HG03045 (cell line): ENCODE results near the gene RCAN3.
A peak's percentile ranks its signal among the peaks of the same experiment; 100 is the strongest.
"Not testable (repeated sequence)": the region's sequence is repeated elsewhere in the genome, so short reads cannot be mapped to it uniquely, and the experiment has no call there.

Experiments
- ATAC-seq: cut with Tn5 transposase; IDR thresholded peaks from one replicate; pipeline ENCODE4 v1.9.1; 2021; ENCODE audit warnings: mild to moderate bottlenecking, moderate library complexity; ENCODE audit not compliant: unreplicated experiment

Gene RCAN3

DNA sequence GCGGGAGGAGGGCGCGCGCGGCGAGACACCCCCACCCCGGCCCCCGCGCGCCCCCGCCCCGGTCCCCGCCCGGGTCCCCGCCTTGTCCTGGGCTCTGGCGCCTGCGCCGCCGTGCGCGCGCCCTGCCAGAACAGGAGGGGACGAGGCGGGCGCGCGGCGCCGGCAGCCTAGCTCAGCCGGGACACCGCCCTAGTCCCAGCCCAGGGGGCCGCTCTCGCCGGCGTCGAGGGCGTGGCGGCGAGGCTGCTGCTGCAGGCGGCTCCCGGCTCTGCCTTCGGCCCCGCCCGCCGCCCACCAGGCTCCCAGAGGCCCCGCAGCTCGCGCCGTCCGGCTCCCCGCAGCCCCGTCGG lies at the start of gene RCAN3:
RCAN3 (plus strand) TSS at position 128 of the 350 bp plus-strand sequence. CDS start 11,537 bp downstream, outside the sequence.
- peak; percentile 78 for ATAC-seq

DNA sequence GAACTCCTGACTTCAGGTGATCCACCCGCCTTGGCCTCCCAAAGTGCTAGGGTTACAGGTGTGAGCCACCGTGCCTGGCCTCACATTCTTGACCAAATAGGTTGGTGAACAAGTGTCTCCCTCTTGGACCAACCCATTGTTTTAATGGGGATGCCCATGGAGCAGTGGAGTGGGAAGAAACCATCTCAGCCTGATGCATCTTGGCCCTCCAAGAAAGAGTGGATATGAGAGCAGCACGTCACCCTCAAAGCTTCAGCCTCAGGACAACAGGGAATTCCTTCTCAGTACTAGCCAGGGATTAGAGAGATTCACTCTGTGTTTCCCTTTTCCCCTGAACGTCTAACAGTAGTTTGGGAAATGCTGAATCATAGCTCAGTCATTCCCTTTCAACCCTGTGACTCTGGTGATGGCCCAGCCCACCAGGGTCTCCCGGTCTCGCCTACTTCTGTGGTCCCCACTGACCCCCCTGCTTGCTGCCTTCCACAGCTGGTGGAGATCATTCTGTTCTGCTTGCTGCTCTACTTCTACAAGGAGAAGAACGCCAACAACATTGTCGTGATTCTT lies 49.6 kb upstream of the RCAN3 start:
- no peak for ATAC-seq

DNA sequence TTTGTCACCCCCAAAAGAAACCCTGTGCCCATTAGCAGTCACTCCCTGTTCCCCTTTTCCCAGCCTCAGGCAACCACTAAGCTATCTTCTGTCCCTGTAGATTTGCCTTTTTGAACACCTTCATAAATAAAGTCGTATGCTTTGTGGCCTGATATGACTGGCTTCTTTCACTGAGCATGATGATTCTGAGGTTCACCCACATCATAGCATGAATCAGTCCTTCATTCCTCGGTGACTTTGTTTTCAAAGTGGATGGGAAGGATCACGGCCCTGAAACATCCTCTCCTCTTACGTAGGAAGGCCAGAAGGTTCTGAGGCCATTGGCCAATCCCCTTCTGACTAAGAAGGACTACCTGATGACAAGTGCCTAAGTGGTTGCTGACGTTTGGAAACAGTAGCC lies 48.0 kb upstream of the RCAN3 start:
- no peak for ATAC-seq

DNA sequence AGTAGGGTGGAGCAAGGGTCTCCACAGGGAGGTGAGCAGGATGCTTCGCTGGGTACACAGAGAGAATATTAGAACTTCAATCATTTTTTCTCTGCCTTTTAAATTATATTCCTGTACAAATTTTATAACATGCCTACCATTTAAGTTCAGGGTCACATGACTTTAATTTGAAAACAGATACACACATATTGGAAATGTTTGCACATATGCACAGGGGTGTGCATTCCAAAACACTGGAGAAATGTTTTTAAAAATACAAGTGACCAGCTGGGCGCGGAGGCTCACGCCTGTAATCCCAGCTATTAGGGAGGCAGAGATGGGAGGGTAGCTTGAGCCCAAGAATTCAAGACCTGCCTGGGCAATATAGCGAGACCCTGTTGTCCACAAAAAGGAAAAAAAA lies 47.4 kb upstream of the RCAN3 start:
- ATAC-seq = no peak

DNA sequence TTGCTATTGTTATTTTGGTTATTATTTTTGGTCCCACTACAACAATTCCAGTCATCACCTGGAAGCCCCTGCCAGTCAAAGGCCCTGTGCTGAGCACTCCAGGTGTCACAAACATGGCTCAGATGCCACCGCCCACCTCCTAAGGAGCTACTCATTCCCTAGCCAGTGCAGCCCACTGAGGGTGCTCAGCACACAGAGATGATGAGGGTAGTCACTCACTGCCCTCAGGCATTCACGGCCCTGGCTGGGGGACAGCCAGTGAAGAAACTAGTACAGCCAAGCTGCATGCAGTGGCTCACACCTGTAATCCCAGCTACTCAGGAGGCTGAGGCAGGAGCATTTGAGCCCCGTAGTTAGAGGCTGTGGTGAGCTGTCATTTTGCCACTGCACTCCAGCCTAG lies 44.8 kb upstream of the RCAN3 start:
- ATAC-seq = no peak

DNA sequence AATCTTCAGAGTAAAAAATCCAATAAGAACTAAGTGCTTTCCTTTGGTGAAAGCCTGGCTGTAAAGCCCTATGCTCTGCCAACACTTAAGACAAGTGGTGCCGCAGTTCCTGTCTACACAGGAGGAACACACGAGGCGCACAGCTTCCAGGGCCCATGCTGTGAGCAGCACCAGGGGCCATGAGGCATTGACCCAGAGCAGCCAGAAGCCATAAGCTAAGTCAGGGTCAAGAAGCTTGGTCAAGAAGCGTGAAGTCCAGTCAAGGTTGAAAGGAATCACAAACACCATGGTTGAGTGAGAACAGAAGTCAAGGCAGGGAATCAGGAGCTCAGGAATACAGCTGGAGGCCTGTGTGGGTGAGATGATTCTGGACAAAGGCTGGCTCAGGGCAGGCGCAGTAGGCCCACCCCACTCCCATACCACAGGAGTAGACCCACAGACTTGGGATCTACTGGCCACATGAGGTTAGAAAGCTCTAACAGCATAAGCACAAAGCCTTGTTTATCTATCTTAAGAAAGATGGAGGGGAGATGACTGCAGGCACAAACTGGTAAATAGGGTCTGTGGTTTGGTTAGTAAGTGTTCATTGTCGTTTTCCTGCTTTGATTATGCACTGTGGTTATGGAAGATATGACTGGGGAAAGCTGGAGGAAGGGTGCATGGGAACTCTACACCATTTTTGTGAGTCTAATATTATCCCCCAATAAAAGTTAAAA lies 42.9 kb upstream of the RCAN3 start:
- ATAC-seq = no peak

DNA sequence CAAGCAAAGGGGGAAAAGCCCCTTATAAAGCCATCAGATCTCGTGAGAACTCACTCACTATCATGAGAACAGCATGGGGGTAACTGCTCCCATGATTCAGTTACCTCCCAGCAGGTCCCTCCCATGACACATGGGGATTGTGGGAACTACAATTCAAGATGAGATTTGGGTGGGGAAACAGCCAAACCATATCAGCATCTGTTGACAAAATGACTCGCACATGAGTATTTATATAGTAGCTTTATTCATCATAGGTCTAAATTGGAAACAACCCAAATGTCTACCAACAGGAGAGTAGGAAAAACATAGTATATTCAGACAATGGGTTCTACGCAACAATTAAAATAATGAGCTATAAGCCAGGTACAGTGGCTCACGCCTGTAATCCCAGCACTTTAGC lies 40.5 kb upstream of the RCAN3 start:
- not testable (repeated sequence) for ATAC-seq

- no peak for ATAC-seq
Measured at GRCh38 chr1:24463776-24464735, 38.6 kb upstream of the RCAN3 start.

DNA sequence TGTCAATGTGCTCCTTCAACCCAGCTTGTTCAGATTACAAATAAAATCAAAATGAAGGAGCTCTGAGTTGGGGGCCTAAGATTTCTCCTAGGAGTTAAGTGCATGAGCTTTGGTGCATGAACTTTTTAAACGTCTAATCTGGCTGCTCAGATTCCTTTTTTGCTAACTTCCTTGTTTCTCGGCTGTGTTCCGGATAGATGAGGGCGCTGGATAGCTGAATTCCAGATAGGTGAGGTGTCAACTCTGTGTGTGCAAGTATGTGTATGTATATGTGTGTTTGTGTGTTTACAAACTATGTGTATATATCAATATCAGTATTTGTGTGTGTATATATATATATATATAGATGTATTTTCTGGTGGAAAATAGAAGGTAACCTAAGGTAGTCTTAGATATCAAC lies 37.5 kb upstream of the RCAN3 start:
- no peak for ATAC-seq

- ATAC-seq = no peak
Measured at GRCh38 chr1:24465638-24466037, 37.0 kb upstream of the RCAN3 start.

DNA sequence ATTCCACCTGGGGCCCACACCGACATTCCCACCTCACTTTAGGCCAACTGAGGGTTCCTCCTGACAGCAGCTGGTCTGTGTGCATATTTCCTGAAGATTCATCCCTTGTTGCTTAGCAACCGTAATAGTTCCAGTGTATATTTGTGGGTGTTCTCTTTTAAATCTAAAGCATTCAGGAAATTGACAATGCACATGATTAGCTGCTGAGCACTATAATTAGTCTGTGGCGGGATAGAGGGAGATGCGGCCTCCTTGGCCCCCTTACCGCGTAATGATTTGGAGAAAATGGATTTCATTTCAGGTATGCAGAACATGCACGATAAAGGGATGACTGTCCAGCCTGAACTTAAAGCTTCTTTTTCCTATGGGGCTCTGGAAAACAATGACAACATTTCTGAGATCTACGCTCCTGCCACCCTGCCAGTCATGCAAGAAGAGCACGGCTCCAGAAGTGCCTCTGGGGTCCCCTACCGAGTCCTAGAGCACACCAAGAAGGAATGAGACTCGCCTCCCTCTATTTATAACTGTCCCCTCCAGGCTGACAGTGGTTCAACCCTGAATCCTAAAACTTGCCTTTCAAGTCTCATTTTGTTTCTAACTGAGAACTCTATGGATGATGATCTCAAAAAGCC lies 33.8 kb upstream of the RCAN3 start:
- no peak for ATAC-seq

- no peak for ATAC-seq
Measured at GRCh38 chr1:24470592-24470991, 32.0 kb upstream of the RCAN3 start.

DNA sequence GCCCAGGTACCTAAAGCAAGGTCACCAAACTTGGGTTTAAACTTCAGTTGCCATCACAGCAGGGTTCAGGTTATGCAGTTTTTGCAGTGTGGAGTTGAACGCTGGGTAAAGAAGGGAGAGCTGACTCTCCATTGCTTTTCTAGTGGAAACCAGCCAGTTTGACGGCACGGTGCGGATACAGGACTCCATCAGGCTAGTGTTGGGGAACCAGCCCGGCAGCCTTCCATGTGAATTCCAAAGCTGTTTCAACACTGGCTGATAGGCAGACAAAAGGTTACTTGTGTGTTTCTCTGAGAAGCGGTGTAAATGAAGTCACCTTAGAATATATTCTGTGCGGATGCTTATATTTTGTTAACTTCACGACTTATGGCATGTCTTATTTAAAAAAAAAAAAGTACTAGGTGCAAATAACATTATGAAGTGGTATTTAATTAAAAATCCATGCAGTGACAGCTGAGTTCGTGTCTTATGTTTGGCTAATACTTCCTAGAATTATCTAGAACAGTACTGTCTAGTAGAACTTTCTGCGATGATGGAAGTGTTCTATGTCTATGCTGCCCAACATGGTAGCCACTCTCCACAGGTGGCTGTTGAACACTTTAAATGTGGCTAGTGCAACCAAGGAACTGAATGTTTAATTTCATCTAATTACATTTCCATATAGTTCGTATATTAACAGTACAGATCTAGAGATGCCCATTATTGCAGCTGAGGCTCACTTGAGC lies 29.9 kb upstream of the RCAN3 start:
- ATAC-seq = no peak

- no peak for ATAC-seq
Measured at GRCh38 chr1:24474193-24474592, 28.4 kb upstream of the RCAN3 start.

DNA sequence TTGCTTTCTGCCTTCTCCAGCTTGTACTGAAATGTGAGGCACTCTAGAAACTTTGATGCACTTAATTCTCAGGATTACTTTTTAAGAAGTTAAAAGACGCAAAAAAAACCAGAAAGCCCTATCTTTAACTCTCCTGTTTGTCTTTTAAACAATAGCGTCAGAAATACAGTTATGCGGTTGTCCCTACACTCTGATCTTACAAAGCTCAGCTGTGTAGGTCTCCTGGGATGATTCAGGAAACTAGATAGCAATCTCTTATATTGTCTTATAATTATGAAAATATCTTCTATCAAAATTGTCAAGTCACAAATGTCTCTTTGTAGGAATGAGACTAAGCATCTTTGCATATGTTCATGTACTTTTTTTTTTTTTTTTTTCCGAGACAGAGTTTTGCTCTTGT lies 26.9 kb upstream of the RCAN3 start:
- ATAC-seq = no peak

DNA sequence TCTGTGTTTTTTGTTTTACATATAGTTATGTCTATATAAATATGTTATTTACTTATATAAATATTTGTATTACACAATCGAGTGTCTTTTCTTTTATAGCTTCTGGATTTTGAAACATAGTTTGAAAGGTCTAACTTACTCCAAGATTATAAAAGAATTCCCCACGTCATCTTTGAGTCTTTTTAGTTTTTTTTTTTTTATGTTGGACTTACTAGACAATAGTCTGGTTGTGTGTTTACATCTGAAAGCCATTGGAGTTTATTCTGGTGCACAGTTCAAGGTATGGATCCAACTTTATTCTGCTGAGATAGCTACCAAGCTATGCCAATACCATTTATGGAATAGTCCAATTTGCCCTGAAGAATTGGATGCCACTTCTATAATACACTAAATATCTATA lies 26.1 kb upstream of the RCAN3 start:
- ATAC-seq = no peak

DNA sequence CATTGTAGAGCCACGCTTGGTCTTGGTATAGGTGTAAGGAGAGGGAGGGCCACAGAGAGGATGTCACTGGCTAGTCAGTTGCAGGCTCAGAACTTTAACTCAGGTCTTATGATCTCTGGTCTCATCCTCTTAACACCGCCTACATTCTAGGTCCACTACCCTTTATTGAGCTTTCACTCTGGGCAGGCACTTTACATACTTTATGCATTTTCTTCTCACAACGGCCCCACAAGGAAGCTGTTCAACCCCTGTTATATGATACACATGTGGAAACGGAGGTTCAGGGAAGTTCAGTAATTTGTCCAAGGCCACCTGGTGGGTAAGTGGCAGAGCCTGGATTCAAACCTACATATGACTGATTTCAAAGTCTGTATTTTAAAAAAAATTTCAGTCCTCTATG lies 25.3 kb upstream of the RCAN3 start:
- ATAC-seq = no peak

GRCh38 chr1:24481101-24481500 lies 21.5 kb upstream of the RCAN3 start:
- ATAC-seq = no peak

- no peak for ATAC-seq
Measured at GRCh38 chr1:24481843-24482610, 20.6 kb upstream of the RCAN3 start.

DNA sequence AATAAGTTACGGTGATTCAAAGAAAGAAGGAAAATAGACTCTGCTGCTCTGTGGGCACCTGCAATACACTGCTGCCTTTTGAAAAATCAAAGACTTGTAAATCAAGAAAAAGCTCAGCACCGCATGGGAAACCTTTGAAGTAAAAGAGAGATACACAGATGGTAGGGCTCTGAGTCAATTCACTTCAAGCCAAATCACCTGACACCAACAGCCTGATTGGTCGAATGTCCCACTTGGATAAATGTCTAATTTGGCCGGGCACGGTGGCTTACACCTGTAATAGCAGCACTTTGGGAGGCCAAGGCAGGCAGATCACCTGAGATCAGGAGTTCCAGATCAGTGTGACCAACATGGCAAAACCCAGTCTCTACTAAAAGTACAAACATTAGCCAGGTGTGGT lies 19.2 kb upstream of the RCAN3 start:
- ATAC-seq = no peak
